GM04504 (cell line): ENCODE results near the gene HACD2.
"Not testable (repeated sequence)": the region's sequence is repeated elsewhere in the genome, so short reads cannot be mapped to it uniquely, and the experiment has no call there.

Experiments
- DNase-seq: peaks from one replicate; pipeline ENCODE4 v3.0.0-alpha.2; 2012; ENCODE audit warnings: low read depth

HACD2 gene

GRCh38 chr3:123611674-123612073, 26.8 kb upstream of the HACD2 start:
- DNase-seq: not testable (repeated sequence)

GRCh38 chr3:123611082-123611481, 26.2 kb upstream of the HACD2 start:
- DNase-seq: no peak

GRCh38 chr3:123610331-123610730, 25.5 kb upstream of the HACD2 start:
- DNase-seq: no peak

- DNase-seq: no peak
Observed at GRCh38 chr3:123609063-123609462, 24.2 kb upstream of the HACD2 start.

- DNase-seq: no peak
Observed at GRCh38 chr3:123608263-123608937, 23.5 kb upstream of the HACD2 start.

GRCh38 chr3:123606527-123606926, 21.7 kb upstream of the HACD2 start:
- DNase-seq: no peak

- DNase-seq: no peak
Observed at GRCh38 chr3:123605789-123606234, 21.0 kb upstream of the HACD2 start.

GRCh38 chr3:123603153-123603552, 18.3 kb upstream of the HACD2 start:
- DNase-seq: not testable (repeated sequence)

GRCh38 chr3:123602325-123602724, 17.5 kb upstream of the HACD2 start:
- DNase-seq: no peak

GRCh38 chr3:123600863-123601262, 16.0 kb upstream of the HACD2 start:
- DNase-seq: not testable (repeated sequence)

- DNase-seq: no peak
Observed at GRCh38 chr3:123597561-123597960, 12.7 kb upstream of the HACD2 start.

- DNase-seq: no peak
Observed at GRCh38 chr3:123595396-123596180, 10.7 kb upstream of the HACD2 start.

- DNase-seq: no peak
Observed at GRCh38 chr3:123593381-123593780, 8.5 kb upstream of the HACD2 start.

GRCh38 chr3:123590685-123591450, 6.0 kb upstream of the HACD2 start:
- no peak for DNase-seq

- no peak for DNase-seq
Observed at GRCh38 chr3:123587401-123587800, 2.5 kb upstream of the HACD2 start.

GRCh38 chr3:123586968-123587367, 2.1 kb upstream of the HACD2 start:
- no peak for DNase-seq

GRCh38 chr3:123586131-123586530, 1.3 kb upstream of the HACD2 start:
- no peak for DNase-seq

- DNase-seq: no peak
Observed at GRCh38 chr3:123584284-123584987, 417 bp downstream of the HACD2 start.

- no peak for DNase-seq
Observed at GRCh38 chr3:123583561-123583960, 1.3 kb downstream of the HACD2 start.

GRCh38 chr3:123582315-123582714, 2.5 kb downstream of the HACD2 start:
- DNase-seq: no peak

- no peak for DNase-seq
Observed at GRCh38 chr3:123576122-123576521, 8.7 kb downstream of the HACD2 start.

- no peak for DNase-seq
Observed at GRCh38 chr3:123571973-123572365, 12.9 kb downstream of the HACD2 start.
